ENCODE measurements around the gene TMEM250. TPM values are rescaled to one million over a fixed set of nuclear protein-coding genes. Genes with fewer than 3 reads are reported as not detected.

The TMEM250 gene
- total RNA-seq, 1 donor from 2014 or later, result 37.4 TPM

DNA sequence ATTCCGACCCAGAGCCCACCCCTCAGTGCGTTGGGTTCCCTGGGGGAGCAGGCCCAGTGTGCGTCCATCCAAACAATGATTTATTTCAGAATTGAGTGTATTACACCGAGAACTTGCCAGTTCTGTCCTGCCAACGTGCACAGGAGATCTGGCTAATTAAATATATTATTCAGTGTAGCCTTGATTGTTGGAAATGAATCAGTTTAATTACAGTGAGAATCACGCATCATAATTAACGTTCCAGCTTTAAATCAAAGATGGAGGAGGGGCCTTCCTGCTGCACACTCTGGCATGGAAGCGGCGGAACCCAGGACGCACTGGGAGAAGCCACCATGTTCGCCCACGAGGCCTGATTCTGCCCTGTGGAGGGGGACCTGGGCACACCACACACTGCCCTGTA lies 30.7 kb upstream of the TMEM250 start:
- Mint-ChIP-seq H3K27me3 (ENCODE audit: low read depth) (peaks cover 52% of the 10 kb centered on the region), H3K4me1 (peaks cover 16% of the 10 kb centered on the region), H3K4me3 (no peak overlapping the region), H3K9me3 (no peaks in the 10 kb centered on the region), H3K36me3 (ENCODE audit: low read depth) (no peaks in the 10 kb centered on the region), H3K27ac (ENCODE audit: unreplicated experiment) (no peak overlapping the region)
- TF ChIP-seq, protein P1, sequence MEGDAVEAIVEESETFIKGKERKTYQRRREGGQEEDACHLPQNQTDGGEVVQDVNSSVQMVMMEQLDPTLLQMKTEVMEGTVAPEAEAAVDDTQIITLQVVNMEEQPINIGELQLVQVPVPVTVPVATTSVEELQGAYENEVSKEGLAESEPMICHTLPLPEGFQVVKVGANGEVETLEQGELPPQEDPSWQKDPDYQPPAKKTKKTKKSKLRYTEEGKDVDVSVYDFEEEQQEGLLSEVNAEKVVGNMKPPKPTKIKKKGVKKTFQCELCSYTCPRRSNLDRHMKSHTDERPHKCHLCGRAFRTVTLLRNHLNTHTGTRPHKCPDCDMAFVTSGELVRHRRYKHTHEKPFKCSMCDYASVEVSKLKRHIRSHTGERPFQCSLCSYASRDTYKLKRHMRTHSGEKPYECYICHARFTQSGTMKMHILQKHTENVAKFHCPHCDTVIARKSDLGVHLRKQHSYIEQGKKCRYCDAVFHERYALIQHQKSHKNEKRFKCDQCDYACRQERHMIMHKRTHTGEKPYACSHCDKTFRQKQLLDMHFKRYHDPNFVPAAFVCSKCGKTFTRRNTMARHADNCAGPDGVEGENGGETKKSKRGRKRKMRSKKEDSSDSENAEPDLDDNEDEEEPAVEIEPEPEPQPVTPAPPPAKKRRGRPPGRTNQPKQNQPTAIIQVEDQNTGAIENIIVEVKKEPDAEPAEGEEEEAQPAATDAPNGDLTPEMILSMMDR (conservative IDR thresholded peaks at IDR 0.05), result no peak
- no peak for DNase-seq (ENCODE audit: low read depth, low spot score)

DNA sequence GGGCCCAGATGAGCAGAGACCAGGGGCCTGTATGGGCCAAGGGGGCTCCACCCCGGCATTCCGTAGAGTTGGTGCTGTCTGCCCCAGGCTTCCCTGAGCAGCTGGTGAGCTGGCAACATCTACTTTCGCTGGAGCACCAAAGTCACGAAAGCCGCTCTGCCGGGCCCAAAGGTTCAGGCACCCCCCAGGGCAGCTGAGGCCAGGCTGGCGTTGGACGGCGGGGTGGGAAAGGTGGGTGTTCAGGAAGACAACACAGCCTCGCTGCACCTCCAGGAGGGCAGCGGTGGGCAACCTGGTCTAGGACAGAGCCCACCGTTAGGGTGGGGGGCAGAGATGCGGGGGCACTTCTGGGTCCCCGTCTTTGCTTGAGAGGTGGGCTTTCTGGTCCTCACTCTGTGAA lies 30.1 kb upstream of the TMEM250 start:
- Mint-ChIP-seq H3K36me3 (ENCODE audit: low read depth) (no peaks in the 10 kb centered on the region), H3K9me3 (no peaks in the 10 kb centered on the region), H3K4me1 (peaks cover 16% of the 10 kb centered on the region), H3K4me3 (no peak overlapping the region), H3K27me3 (ENCODE audit: low read depth) (peaks cover 53% of the 10 kb centered on the region), H3K27ac (ENCODE audit: unreplicated experiment) (no peak overlapping the region)
- TF ChIP-seq, protein P1 (conservative IDR thresholded peaks at IDR 0.05), result no peak
- no peak for DNase-seq (ENCODE audit: low read depth, low spot score)

DNA sequence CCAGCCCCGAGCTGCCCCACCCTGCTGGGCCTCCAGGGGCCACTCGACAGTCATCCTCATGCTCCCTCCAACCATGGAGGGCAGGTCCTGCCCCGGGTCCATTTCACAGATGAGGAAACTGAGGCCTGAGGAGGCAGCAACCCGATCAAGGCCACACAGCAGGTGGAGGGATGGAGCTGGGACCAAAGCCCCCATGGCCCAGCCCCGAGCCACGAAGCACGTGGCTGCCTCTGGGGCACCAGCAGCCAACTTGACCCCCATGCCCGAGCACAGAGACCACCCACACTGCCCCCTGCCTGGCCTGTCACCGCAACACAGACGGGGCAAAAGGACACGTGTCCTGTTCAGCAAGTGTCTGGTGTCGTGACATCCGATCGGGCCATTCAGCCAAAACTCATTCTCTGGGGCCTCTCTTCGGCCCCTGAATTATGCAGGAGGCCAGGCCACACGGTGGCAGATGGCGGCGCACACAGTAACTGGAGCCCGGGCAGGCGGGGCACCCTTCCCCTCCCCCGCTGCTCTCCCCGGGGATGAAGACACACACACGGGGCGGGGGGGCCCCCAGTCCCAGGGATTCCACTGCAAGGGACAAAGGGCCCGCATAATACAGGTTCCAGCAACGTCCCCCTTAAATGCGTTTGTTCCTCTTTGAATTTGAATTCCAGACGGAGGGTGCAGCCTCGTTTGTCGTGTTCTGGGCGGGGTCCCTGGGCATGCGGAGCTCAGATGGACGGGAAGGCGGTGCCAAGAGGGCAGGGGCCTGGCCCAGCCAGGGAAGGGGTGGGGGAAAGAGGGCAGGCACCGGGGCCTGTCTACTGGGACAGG lies 29.4 kb upstream of the TMEM250 start:
- no peak overlapping the region for H3K27ac Mint-ChIP-seq (ENCODE audit: unreplicated experiment)
- TF ChIP-seq, protein P1 (conservative IDR thresholded peaks at IDR 0.05), result no peak
- peaks cover 53% of the 10 kb centered on the region for H3K27me3 Mint-ChIP-seq (ENCODE audit: low read depth)
- peak; percentile 40 for DNase-seq (ENCODE audit: low read depth, low spot score)
- H3K4me3 Mint-ChIP-seq, result no peak overlapping the region
- no peaks in the 10 kb centered on the region for H3K9me3 Mint-ChIP-seq
- H3K4me1 Mint-ChIP-seq, result peaks cover 16% of the 10 kb centered on the region
- H3K36me3 Mint-ChIP-seq (ENCODE audit: low read depth), result no peaks in the 10 kb centered on the region

DNA sequence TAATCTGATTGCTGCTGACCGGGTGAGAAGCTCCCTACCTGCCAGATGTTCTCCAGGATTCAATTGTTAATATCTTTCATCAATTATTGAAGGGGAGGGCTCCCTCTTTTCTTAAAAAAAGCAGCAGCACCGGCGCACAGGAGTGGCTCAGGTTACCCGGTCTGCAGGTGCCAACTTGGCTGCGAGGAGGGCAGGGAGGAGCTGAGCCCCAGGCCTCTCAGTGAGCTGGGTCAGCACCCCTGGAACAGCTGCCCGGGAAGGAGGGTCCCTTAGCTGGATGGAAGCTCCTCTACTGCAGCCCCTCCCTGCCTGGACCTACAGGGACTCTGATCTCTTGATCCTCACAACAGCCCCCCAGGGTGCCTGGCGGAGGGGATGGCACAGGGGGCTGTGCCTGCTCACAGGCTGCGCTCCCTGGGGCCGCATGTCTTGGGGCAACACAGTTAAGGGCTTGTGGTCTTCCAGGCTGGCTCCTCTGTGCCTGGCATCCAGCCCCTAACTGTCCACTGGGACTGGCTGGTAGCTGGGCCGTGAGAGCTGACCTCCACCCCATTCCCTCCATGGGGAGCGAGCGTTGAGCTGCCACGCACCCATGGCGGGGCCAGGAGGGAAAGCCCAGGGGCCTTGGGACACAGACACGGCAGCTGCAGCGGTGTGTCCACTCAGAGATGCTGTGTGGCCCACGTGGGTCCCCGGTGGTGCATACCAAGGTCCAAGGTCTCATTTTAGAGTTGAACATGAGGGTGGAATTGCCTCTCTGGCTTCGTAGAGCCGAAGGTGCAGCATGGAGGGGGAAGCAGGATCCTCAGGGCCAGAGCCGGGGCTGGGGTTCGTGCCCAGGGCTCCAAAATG lies 28.6 kb upstream of the TMEM250 start:
- no peak overlapping the region for H3K27ac Mint-ChIP-seq (ENCODE audit: unreplicated experiment)
- peaks cover 47% of the 10 kb centered on the region for H3K27me3 Mint-ChIP-seq (ENCODE audit: low read depth)
- no peak for DNase-seq (ENCODE audit: low read depth, low spot score)
- no peaks in the 10 kb centered on the region for H3K36me3 Mint-ChIP-seq (ENCODE audit: low read depth)
- H3K4me3 Mint-ChIP-seq, result no peak overlapping the region
- peaks cover 12% of the 10 kb centered on the region for H3K4me1 Mint-ChIP-seq
- H3K9me3 Mint-ChIP-seq, result no peaks in the 10 kb centered on the region
- TF ChIP-seq, protein P1 (conservative IDR thresholded peaks at IDR 0.05), result no peak

DNA sequence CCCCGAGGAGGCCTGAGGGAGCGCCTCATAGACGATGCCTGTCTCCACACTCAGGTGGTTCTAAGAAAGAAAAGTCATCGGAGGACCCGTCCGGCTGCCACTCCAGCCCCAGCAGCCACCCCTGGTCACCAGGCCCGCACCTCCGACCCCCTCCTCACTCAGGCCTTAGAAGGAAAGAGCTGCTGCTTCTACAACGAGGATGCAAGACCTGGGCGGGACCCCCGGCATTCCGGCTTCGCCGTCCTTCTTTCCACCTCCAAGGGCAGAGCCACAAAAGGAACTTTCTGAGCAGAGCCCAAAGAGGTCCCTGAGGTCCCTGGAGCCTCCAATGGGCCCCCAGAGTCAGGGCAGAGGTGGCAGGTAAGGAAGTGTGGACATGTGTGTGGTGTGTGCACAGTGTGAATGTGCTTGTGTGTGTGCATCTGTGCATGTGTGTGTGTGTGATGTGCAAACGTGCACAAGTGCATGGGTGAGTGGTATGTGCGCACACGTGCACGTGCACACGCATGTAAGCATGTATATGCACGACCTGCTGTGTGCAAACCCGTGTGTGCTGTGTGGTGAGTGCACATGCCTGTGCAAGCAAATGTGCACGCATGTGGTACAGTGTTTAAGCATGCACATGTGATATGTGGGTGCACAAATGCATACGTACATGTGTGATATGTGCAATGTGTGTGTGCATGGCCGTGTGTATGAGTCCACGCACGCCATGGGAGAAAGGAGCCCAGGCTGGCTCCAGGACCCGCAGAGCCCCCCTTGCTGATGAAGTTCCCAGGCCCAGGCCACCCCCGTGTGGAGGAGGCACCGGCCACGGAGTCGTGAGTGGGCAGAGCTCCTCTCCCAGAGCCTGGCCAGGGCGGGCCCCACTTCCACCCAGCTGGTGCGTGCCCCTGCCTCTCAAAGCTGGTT lies 27.7 kb upstream of the TMEM250 start:
- Mint-ChIP-seq H3K4me3 (no peak overlapping the region), H3K4me1 (peaks cover 7% of the 10 kb centered on the region)
- DNase-seq (ENCODE audit: low read depth, low spot score), result no peak

More for the DNA sequence above, 27.7 kb upstream of the TMEM250 start:
- H3K9me3 Mint-ChIP-seq, result no peaks in the 10 kb centered on the region
- peaks cover 42% of the 10 kb centered on the region for H3K27me3 Mint-ChIP-seq (ENCODE audit: low read depth)
- TF ChIP-seq, protein P1 (conservative IDR thresholded peaks at IDR 0.05), result no peak
- H3K36me3 Mint-ChIP-seq (ENCODE audit: low read depth), result no peaks in the 10 kb centered on the region
- no peak overlapping the region for H3K27ac Mint-ChIP-seq (ENCODE audit: unreplicated experiment)
